ENCODE data around the gene KLHL1. TPM values are rescaled to one million over a fixed set of nuclear protein-coding genes. Genes with fewer than 3 reads are reported as not detected.
A peak's percentile ranks its signal among the peaks of the same experiment; 100 is the strongest.

KLHL1 gene
- total RNA-seq, 1 donor = not detected

DNA sequence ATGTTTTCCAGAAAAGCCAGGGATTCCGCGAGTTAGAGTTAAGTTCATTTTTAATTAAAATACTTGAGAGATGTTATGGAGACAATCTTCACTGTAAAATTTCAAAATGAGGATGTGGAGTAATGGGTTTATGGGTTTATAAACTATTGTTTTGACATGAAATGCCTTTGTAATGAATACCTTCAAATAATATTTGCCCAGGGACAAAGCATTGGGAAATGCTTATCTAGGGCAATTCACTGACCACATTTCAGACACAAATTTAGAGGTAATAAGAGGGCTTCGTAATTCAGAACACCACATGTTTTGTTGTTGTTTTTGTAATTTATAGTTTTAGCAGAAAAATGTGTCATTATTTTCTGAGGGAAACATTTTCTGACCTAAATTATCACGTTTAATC, 241.7 kb downstream of the KLHL1 start:
- Histone ChIP-seq H4K20me1 (ENCODE audit: insufficient read depth, low read length) (no peaks in the 10 kb centered on the region), H3K79me2 (ENCODE audit: insufficient read depth, low read length) (no peaks in the 10 kb centered on the region), H3K27me3 (ENCODE audit: insufficient read depth, low read length) (no peaks in the 10 kb centered on the region), H3K4me2 (ENCODE audit: insufficient read depth, low read length) (no peak overlapping the region), H3K4me3 (ENCODE audit: insufficient read depth, low read length) (no peak overlapping the region), H3K4me1 (ENCODE audit: insufficient read depth, low read length) (no peaks in the 10 kb centered on the region), H3K27ac (ENCODE audit: low read depth, low read length) (no peak overlapping the region), H2AFZ (ENCODE audit: low read length) (no peak overlapping the region), H3K9me3 (ENCODE audit: low read depth, low read length) (no peaks in the 10 kb centered on the region), H3K36me3 (ENCODE audit: insufficient read depth, low read length) (no peaks in the 10 kb centered on the region)
- TF ChIP-seq, protein P1, sequence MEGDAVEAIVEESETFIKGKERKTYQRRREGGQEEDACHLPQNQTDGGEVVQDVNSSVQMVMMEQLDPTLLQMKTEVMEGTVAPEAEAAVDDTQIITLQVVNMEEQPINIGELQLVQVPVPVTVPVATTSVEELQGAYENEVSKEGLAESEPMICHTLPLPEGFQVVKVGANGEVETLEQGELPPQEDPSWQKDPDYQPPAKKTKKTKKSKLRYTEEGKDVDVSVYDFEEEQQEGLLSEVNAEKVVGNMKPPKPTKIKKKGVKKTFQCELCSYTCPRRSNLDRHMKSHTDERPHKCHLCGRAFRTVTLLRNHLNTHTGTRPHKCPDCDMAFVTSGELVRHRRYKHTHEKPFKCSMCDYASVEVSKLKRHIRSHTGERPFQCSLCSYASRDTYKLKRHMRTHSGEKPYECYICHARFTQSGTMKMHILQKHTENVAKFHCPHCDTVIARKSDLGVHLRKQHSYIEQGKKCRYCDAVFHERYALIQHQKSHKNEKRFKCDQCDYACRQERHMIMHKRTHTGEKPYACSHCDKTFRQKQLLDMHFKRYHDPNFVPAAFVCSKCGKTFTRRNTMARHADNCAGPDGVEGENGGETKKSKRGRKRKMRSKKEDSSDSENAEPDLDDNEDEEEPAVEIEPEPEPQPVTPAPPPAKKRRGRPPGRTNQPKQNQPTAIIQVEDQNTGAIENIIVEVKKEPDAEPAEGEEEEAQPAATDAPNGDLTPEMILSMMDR (IDR thresholded peaks at IDR 0.05; ENCODE audit: extremely low read depth, low read depth, low read length) = no peak
- no peak for DNase-seq (ENCODE audit: insufficient read length, low spot score, missing footprints)

DNA sequence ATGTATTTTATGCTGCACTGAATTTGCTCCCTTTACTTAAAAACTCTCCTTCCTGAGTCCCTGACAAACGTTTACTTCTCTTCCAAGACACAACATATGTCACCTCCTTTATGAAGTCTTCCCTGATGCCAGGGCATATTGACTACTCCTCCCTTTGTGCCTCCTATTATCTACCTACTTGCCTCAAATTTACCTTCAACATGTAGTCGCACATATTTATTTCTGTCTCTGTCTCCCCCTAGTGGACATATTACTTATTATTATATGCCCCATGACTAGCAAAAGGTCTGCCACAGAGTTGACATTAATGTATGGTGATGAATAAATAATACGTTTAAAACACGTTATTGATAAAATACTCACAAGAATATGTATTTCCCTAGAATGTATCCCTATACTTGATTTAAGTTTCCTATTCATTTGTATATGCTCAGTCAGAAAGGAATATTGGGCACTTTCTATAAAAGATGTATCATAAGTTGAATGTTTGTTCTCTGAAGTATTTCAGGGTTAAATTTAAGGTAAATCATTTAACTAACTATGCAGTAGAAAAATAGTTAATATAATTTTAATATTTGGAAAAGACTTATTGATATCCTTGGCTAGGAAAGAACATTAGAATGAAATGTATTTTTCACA, 250.9 kb downstream of the KLHL1 start:
- H2AFZ ChIP-seq (ENCODE audit: low read length) = no peak overlapping the region
- TF ChIP-seq, protein P1 (IDR thresholded peaks at IDR 0.05; ENCODE audit: extremely low read depth, low read depth, low read length) = peak; percentile 46
- H3K4me1 ChIP-seq (ENCODE audit: insufficient read depth, low read length) = no peaks in the 10 kb centered on the region
- H3K4me2 ChIP-seq (ENCODE audit: insufficient read depth, low read length) = no peak overlapping the region
- no peaks in the 10 kb centered on the region for H4K20me1 ChIP-seq (ENCODE audit: insufficient read depth, low read length)
- no peaks in the 10 kb centered on the region for H3K79me2 ChIP-seq (ENCODE audit: insufficient read depth, low read length)
- H3K36me3 ChIP-seq (ENCODE audit: insufficient read depth, low read length) = no peaks in the 10 kb centered on the region
- H3K27me3 ChIP-seq (ENCODE audit: insufficient read depth, low read length) = no peaks in the 10 kb centered on the region
- no peak overlapping the region for H3K27ac ChIP-seq (ENCODE audit: low read depth, low read length)
- no peaks in the 10 kb centered on the region for H3K9me3 ChIP-seq (ENCODE audit: low read depth, low read length)
- H3K4me3 ChIP-seq (ENCODE audit: insufficient read depth, low read length) = no peak overlapping the region
- DNase-seq (ENCODE audit: insufficient read length, low spot score, missing footprints) = no peak

DNA sequence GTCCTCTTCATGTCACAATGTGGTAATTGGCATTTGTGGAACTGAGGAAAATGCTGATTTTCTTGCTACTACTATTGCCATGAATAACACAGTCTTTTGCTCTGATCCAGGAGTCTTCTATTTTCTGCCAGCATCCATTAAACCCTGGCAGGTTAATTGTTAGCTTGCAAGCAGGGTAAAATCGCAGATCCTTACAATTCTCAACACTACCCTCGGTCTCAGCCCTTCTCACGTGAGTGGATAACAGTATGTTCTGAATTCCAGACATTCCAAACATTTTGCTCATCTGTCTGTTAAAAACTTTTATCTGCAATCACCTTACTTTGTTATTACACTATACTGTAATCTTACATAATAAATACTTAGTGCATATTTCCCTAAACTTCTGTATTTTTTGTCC, 251.9 kb downstream of the KLHL1 start:
- no peak overlapping the region for H3K27ac ChIP-seq (ENCODE audit: low read depth, low read length)
- no peaks in the 10 kb centered on the region for H3K36me3 ChIP-seq (ENCODE audit: insufficient read depth, low read length)
- TF ChIP-seq, protein P1 (IDR thresholded peaks at IDR 0.05; ENCODE audit: extremely low read depth, low read depth, low read length) = no peak
- H4K20me1 ChIP-seq (ENCODE audit: insufficient read depth, low read length) = no peaks in the 10 kb centered on the region
- no peaks in the 10 kb centered on the region for H3K4me1 ChIP-seq (ENCODE audit: insufficient read depth, low read length)
- H3K4me2 ChIP-seq (ENCODE audit: insufficient read depth, low read length) = no peak overlapping the region
- H3K79me2 ChIP-seq (ENCODE audit: insufficient read depth, low read length) = no peaks in the 10 kb centered on the region
- DNase-seq (ENCODE audit: insufficient read length, low spot score, missing footprints) = no peak
- H3K4me3 ChIP-seq (ENCODE audit: insufficient read depth, low read length) = no peak overlapping the region
- no peaks in the 10 kb centered on the region for H3K27me3 ChIP-seq (ENCODE audit: insufficient read depth, low read length)
- H3K9me3 ChIP-seq (ENCODE audit: low read depth, low read length) = no peaks in the 10 kb centered on the region
- H2AFZ ChIP-seq (ENCODE audit: low read length) = no peak overlapping the region

DNA sequence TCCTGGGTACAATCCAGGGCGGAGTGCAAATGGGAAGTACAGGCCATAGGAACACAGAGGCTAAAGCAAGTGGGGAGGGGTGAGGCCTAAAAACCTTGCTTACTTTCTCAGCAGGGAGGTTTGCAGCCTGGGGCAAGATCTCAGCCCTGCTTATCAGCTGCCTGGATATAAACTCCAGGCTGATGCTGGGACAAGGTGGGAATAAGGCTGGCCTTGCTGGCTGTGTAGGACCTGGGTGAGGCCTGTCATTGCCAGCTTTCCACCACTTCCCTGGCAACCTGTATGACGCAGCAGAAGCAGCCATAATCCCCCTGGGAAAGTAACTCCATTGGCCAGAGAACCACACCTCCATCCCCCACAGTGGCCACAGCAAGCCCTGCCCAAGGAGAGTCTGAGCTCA, 279.7 kb downstream of the KLHL1 start:
- no peak overlapping the region for H2AFZ ChIP-seq (ENCODE audit: low read length)
- TF ChIP-seq, protein P1 (IDR thresholded peaks at IDR 0.05; ENCODE audit: extremely low read depth, low read depth, low read length) = no peak

More for the DNA sequence above, 279.7 kb downstream of the KLHL1 start:
- H4K20me1 ChIP-seq (ENCODE audit: insufficient read depth, low read length) = no peaks in the 10 kb centered on the region
- H3K27me3 ChIP-seq (ENCODE audit: insufficient read depth, low read length) = no peaks in the 10 kb centered on the region
- no peak for DNase-seq (ENCODE audit: insufficient read length, low spot score, missing footprints)
- H3K27ac ChIP-seq (ENCODE audit: low read depth, low read length) = no peak overlapping the region
- no peak overlapping the region for H3K4me3 ChIP-seq (ENCODE audit: insufficient read depth, low read length)
- H3K4me2 ChIP-seq (ENCODE audit: insufficient read depth, low read length) = no peak overlapping the region
- no peaks in the 10 kb centered on the region for H3K4me1 ChIP-seq (ENCODE audit: insufficient read depth, low read length)
- no peaks in the 10 kb centered on the region for H3K79me2 ChIP-seq (ENCODE audit: insufficient read depth, low read length)
- no peaks in the 10 kb centered on the region for H3K9me3 ChIP-seq (ENCODE audit: low read depth, low read length)
- H3K36me3 ChIP-seq (ENCODE audit: insufficient read depth, low read length) = no peaks in the 10 kb centered on the region
